Measurements from ENCODE around the gene AURKAIP1. TPM values are rescaled to one million over a fixed set of nuclear protein-coding genes. Genes with fewer than 3 reads are reported as not detected.
A peak's percentile ranks its signal among the peaks of the same experiment; 100 is the strongest.

AURKAIP1 gene
- total and polyA plus RNA-seq, 2 of the 4 experiments (the other 2 are of a cell fraction), result 45.7 to 107 TPM

DNA sequence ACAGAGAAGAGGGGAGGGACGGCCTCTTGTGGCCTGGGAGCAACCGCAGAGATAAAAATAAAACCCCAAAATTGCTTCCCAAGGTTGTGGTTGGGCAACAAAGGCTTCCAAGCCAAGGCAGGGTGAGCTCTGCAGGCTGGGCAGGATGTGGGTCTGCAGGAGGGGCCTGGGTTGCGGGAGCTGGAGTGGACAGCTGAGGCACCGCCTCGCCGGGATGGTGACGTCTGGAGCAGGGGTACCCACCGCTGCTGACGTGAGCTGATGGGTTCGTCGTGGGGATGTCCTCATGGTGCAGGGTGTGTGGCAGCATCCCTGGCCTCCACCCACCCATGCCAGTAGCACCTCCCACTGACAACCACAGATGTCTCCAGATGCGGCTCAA lies 3.7 kb downstream of the AURKAIP1 start:
- TF ChIP-seq MAZ (IDR thresholded peaks at IDR 0.05; ENCODE audit: borderline replicate concordance, low read depth, low read length) (no peak), BHLHE40 (IDR thresholded peaks at IDR 0.05; ENCODE audit: low read depth, low read length) (no peak), MXI1 (IDR thresholded peaks at IDR 0.05; ENCODE audit: borderline replicate concordance, low read depth, low read length) (no peak), CEBPB (IDR thresholded peaks at IDR 0.05; ENCODE audit: low read depth, low read length) (no peak), POLR2A (IDR thresholded peaks at IDR 0.05; ENCODE audit: low read depth, low read length) (no peak), MAFK (IDR thresholded peaks at IDR 0.05; ENCODE audit: low read depth, low read length) (no peak), NFE2L2 (IDR thresholded peaks at IDR 0.05; ENCODE audit: low read depth, low read length) (no peak), RCOR1 (IDR thresholded peaks at IDR 0.05; ENCODE audit: insufficient replicate concordance, low read length) (no peak), CTCF (conservative IDR thresholded peaks at IDR 0.05; ENCODE audit: low read depth, low read length) (no peak)
- ATAC-seq (ENCODE audit: low read depth) (no peak), DNase-seq (no peak)
- Histone ChIP-seq H2AK9ac (replicated peaks; ENCODE audit: low read depth, low read length, poor library complexity) (peak overlapping the region; percentile 82), H2AK5ac (ENCODE audit: low read depth, low read length) (peak overlapping the region; percentile 60), H4K91ac (ENCODE audit: insufficient read depth, low read depth, low read length) (no peak overlapping the region), H3K18ac (ENCODE audit: low read depth, low read length) (no peak overlapping the region), H3K27ac (ENCODE audit: insufficient read depth, low read length) (no peak overlapping the region), H3K14ac (replicated peaks; ENCODE audit: low read depth, low read length) (no peak overlapping the region), H3K36me3 (ENCODE audit: control insufficient read depth, insufficient read depth, low read length) (peaks cover 8% of the 10 kb centered on the region), H2BK120ac (ENCODE audit: low read depth, low read length) (no peak overlapping the region), H2AFZ (replicated peaks; ENCODE audit: low read length, poor library complexity) (peak overlapping the region; percentile 29), H4K8ac (ENCODE audit: low read depth in 2 of 2, low read length in 2 of 2) (no peak overlapping the region), H2BK20ac (ENCODE audit: low read depth, low read length) (no peak overlapping the region), H3K4ac (ENCODE audit: low read depth, low read length) (no peak overlapping the region), H3K4me1 (ENCODE audit: control insufficient read depth, insufficient read depth, low read length) (peaks cover 12% of the 10 kb centered on the region), H3K79me1 (ENCODE audit: low read depth in 1 of 2, low read length in 2 of 2) (peaks cover 3 to 48% of the 10 kb centered on the region in 2 experiments; a peak in 3 of 4 replicates), H3K27me3 (ENCODE audit: control insufficient read depth, insufficient read depth, low read length) (no peaks in the 10 kb centered on the region), H3K9me1 (ENCODE audit: insufficient read depth, low read length) (0 out of 2 replicates have a peak, but pooled peaks cover 5% of the 10 kb centered on the region), H3K9ac (ENCODE audit: low read depth, low read length) (no peak overlapping the region), H3K9me3 (ENCODE audit: control insufficient read depth, insufficient read depth, low read length) (no peaks in the 10 kb centered on the region), H4K5ac (ENCODE audit: low read depth, low read length) (no peak overlapping the region), H3K4me3 (ENCODE audit: insufficient read depth, low read depth, low read length) (no peak overlapping the region), H3K4me2 (ENCODE audit: low read depth, low read length) (no peak overlapping the region), H2BK5ac (ENCODE audit: low read depth, low read length, poor library complexity, severe bottlenecking) (peak overlapping the region; percentile 10), H4K20me1 (ENCODE audit: insufficient read depth, low read length) (peaks cover 11% of the 10 kb centered on the region; the same call in 1 of the 2 replicates), H3K56ac (ENCODE audit: extremely low read depth, insufficient read depth, low read length) (no peak overlapping the region), H2BK15ac (ENCODE audit: low read depth, low read length) (no peak overlapping the region), H3K23ac (ENCODE audit: low read depth, low read length) (no peak overlapping the region)
- no TSS peak for BruUV-seq (replicated peaks)
- ChIA-PET POLR2A (ENCODE audit: unreplicated experiment) (no interaction called here), CTCF (interaction anchor here (0.8 kb wide), 1 partner anchor 23 kb away, joined by 3 read pairs; no protein-coding TSS in a partner anchor)
- no CpG with 5 or more reads among the region's 12 CpGs for WGBS, 2 experiments (ENCODE audit: extremely low coverage in 2 of 2, insufficient read length in 1 of 2)
- in situ Hi-C loops (cut with MboI; ENCODE audit: low sequenced_read_pairs), result no loop called here
- intact Hi-C loops (cut with micrococcal nuclease), result no loop called here
- dilution Hi-C loops (cut with HindIII; ENCODE audit: low sequenced_read_pairs, unreplicated experiment), result no loop called here
